Hepatocyte (in vitro differentiated cells): Measurements from ENCODE around the gene BRD4.

Experiments
- CTCF ChIP-seq: fragments of 200-600 bp; sonication (generic); IDR thresholded peaks from 2 replicates; pipeline ENCODE4 v1.5.1; 2016; ENCODE audit warnings: antibody characterized with exemption, mild to moderate bottlenecking; ENCODE audit not compliant: poor library complexity
- EZH2 ChIP-seq: fragments of 200-600 bp; sonication (generic); IDR thresholded peaks from 2 replicates; pipeline ENCODE4 v1.6.1; 2016; ENCODE audit warnings: antibody characterized with exemption, mild to moderate bottlenecking, borderline replicate concordance

GRCh38 chr19:15340086-15340485, 7.7 kb upstream of the BRD4 start:
- TF ChIP-seq CTCF = no peak
- TF ChIP-seq EZH2 = no peak
